GM12878 (cell line): ENCODE data around the gene TMEM114. TPM values are rescaled to one million over a fixed set of nuclear protein-coding genes. Genes with fewer than 3 reads are reported as not detected.

Experiments used
- ATAC-seq: fragments of 200-7000 bp; cut with Tn5 transposase; 3 replicates; pipeline ENCODE4 v1.9.1; 2020; ENCODE audit warnings: mild to moderate bottlenecking, moderate library complexity
- BruUV-seq: library from RNA; stranded (reverse); fragments of 400-500 nt; replicated peaks from 2 replicates; lab custom pipeline; 2021; lab: Mats Ljungman, UMichigan
- CTCF ChIA-PET: fragments of 300-600 bp; sonication (Branson Sonifier 250); formaldehyde crosslinking; extraction: SDS; loops from one replicate; lab custom pipeline; 2021; ENCODE audit warnings: inconsistent platforms; lab: Yijun Ruan, JAX
- POLR2A ChIA-PET: fragments of 350-600 bp; formaldehyde crosslinking; extraction: SDS; loops from one replicate; lab custom pipeline; 2021; ENCODE audit warnings: inconsistent platforms; lab: Charles Lee
- RAD21 ChIA-PET: fragments of 300-600 bp; sonication (Branson Sonifier 250); formaldehyde crosslinking; loops from one replicate; lab custom pipeline; 2023; ENCODE audit warnings: antibody characterized with exemption; ENCODE audit not compliant: unreplicated experiment; lab: Charles Lee
- SMC1A ChIA-PET: fragments of 300-600 bp; sonication (Branson Sonifier 250); formaldehyde crosslinking; loops from one replicate; lab custom pipeline; 2023; ENCODE audit not compliant: unreplicated experiment, uncharacterized antibody; lab: Charles Lee
- DNase-seq: peaks from one replicate; pipeline ENCODE4 v3.0.0-alpha.2; 2011; ENCODE audit warnings: low read depth, low spot score
- FAIRE-seq: peaks from 3 replicates; lab custom pipeline; 2011; peaks lifted over from hg19 to GRCh38; lab: Jason Lieb, UNC
- H2AFZ ChIP-seq: 2 replicates; pipeline ENCODE4 v1.6.0; 2011; ENCODE audit warnings: low read depth, low read length, control low read depth; ENCODE audit not compliant: control insufficient read depth
- H3K27ac ChIP-seq: 2 replicates; pipeline ENCODE4 v1.5.1; 2011; ENCODE audit warnings: control low read depth; ENCODE audit not compliant: control insufficient read depth, insufficient read depth
- H3K27me3 ChIP-seq, 2 experiments: replicated peaks in 1 of 2; 2 replicates each; pipeline versions ENCODE4 v1.6.0 to v1.6.1; 2011; ENCODE audit warnings: low read length in 1 of 2; ENCODE audit not compliant: control insufficient read depth in 2 of 2, insufficient read depth in 2 of 2
- H3K36me3 ChIP-seq, 2 experiments: 2 replicates each; pipeline ENCODE4 v1.5.1; 2011; ENCODE audit warnings: low read length in 1 of 2; ENCODE audit not compliant: control insufficient read depth in 2 of 2, insufficient read depth in 2 of 2
- H3K4me1 ChIP-seq: 2 replicates; pipeline ENCODE4 v1.6.1; 2011; ENCODE audit warnings: mild to moderate bottlenecking, low read length, moderate library complexity, mixed read lengths; ENCODE audit not compliant: control insufficient read depth, insufficient read depth
- H3K4me2 ChIP-seq: 2 replicates; pipeline ENCODE4 v1.6.0; 2011; ENCODE audit warnings: control low read depth; ENCODE audit not compliant: control insufficient read depth, insufficient read depth
- H3K4me3 ChIP-seq: fragments of 200-600 bp; sonication (generic); 2 replicates; pipeline ENCODE4 v1.5.1; 2016
- H3K79me2 ChIP-seq: 2 replicates; pipeline ENCODE4 v1.6.0; 2011; ENCODE audit warnings: low read length; ENCODE audit not compliant: control insufficient read depth, insufficient read depth
- H3K9ac ChIP-seq: 2 replicates; pipeline ENCODE4 v1.8.0; 2011; ENCODE audit warnings: low read length, control low read depth, mixed read lengths; ENCODE audit not compliant: control insufficient read depth, insufficient read depth
- H3K9me3 ChIP-seq: replicated peaks from 3 replicates; pipeline ENCODE4 v1.5.1; 2011; ENCODE audit warnings: mild to moderate bottlenecking, low read length; ENCODE audit not compliant: control insufficient read depth, insufficient read depth
- H4K20me1 ChIP-seq: 2 replicates; pipeline ENCODE4 v1.6.0; 2011; ENCODE audit not compliant: control insufficient read depth, insufficient read depth
- CBFB ChIP-seq: IDR thresholded peaks from 2 replicates; pipeline ENCODE4 v1.6.1; 2016; ENCODE audit warnings: antibody characterized with exemption, low read depth
- CBX5 ChIP-seq: sonication (generic); IDR thresholded peaks from 2 replicates; pipeline ENCODE4 v1.6.1; 2016; ENCODE audit warnings: low read depth, moderate library complexity, mild to moderate bottlenecking, inconsistent platforms
- ESRRA ChIP-seq: IDR thresholded peaks from 2 replicates; pipeline ENCODE4 v1.6.1; 2012; ENCODE audit warnings: mild to moderate bottlenecking, low read length, improper control_type of control experiment
- HCFC1 ChIP-seq: fragments of 150-350 bp; IDR thresholded peaks from 2 replicates; pipeline ENCODE4 v1.6.1; 2014; ENCODE audit warnings: low read length
- HDAC6 ChIP-seq: fragments of 200-600 bp; sonication (generic); IDR thresholded peaks from one replicate; pipeline ENCODE4 v1.8.0; 2017; ENCODE audit warnings: antibody characterized with exemption; ENCODE audit not compliant: unreplicated experiment
- IKZF1 ChIP-seq: fragments of 450-650 bp; conservative IDR thresholded peaks from 2 replicates; pipeline ENCODE4 v1.6.1; 2017; ENCODE audit warnings: antibody characterized with exemption, mild to moderate bottlenecking
- IRF4 ChIP-seq: IDR thresholded peaks from 2 replicates; pipeline ENCODE4 v1.6.1; 2011; ENCODE audit warnings: low read depth, low read length
- KDM1A ChIP-seq: fragments of 200-600 bp; sonication (generic); IDR thresholded peaks from 2 replicates; pipeline ENCODE4 v1.6.1; 2016; ENCODE audit warnings: borderline replicate concordance
- NFIC ChIP-seq: IDR thresholded peaks from 2 replicates; pipeline ENCODE4 v1.6.1; 2012; ENCODE audit warnings: low read depth, mild to moderate bottlenecking, inconsistent platforms, low read length, moderate library complexity
- RAD21 ChIP-seq: IDR thresholded peaks from 2 replicates; pipeline ENCODE4 v1.6.1; 2011; ENCODE audit warnings: mild to moderate bottlenecking, low read depth, low read length, moderate library complexity; ENCODE audit not compliant: insufficient read depth
- RAD51 ChIP-seq: fragments of 450-650 bp; IDR thresholded peaks from 2 replicates; pipeline ENCODE4 v1.6.1; 2016; ENCODE audit warnings: moderate library complexity, mild to moderate bottlenecking, inconsistent platforms
- RELA ChIP-seq: fragments of 450-650 bp; IDR thresholded peaks from 2 replicates; pipeline ENCODE4 v1.8.0; 2014; ENCODE audit warnings: borderline replicate concordance; ENCODE audit not compliant: partially characterized antibody
- SMARCA5 ChIP-seq: fragments of 450-650 bp; IDR thresholded peaks from 2 replicates; pipeline ENCODE4 v1.6.1; 2017; ENCODE audit warnings: mild to moderate bottlenecking
- SRF ChIP-seq, 2 experiments: IDR thresholded peaks; 2 replicates each; pipeline ENCODE4 v1.6.1; 2011; ENCODE audit warnings: low read depth in 2 of 2, low read length in 2 of 2, mild to moderate bottlenecking in 1 of 2, moderate library complexity in 1 of 2
- STAT1 ChIP-seq: fragments of 450-650 bp; conservative IDR thresholded peaks from 2 replicates; pipeline ENCODE4 v1.6.1; 2014; ENCODE audit warnings: antibody characterized with exemption, mild to moderate bottlenecking
- TAF1 ChIP-seq: IDR thresholded peaks from 2 replicates; pipeline ENCODE4 v1.6.1; 2011; ENCODE audit warnings: mild to moderate bottlenecking, low read depth, low read length, borderline replicate concordance
- WRNIP1 ChIP-seq: IDR thresholded peaks from 2 replicates; pipeline ENCODE4 v1.6.1; 2011; ENCODE audit warnings: low read depth, low read length, improper control_type of control experiment, borderline replicate concordance
- YY1 ChIP-seq: IDR thresholded peaks from 2 replicates; pipeline ENCODE4 v1.6.1; 2011; ENCODE audit warnings: low read depth, mild to moderate bottlenecking, low read length
- WGBS: methylation state at CpG from one replicate; pipeline ENCODE4 v1.1.6; 2016; ENCODE audit warnings: low lambda C conversion rate; ENCODE audit not compliant: insufficient replicate concordance, insufficient coverage; ENCODE audit errors: missing lambda C conversion rate; 5-methylcytosine and 5-hydroxymethylcytosine counted together
- in situ Hi-C: fragments of 300-500 bp; cut with MboI; formaldehyde crosslinking; loops from 9 replicates; pipeline ENCODE4 v1.14.3; 2018; ENCODE audit warnings: mixed read lengths
- intact Hi-C: fragments of 100-400 bp; cut with micrococcal nuclease; formaldehyde crosslinking; loops from one replicate; pipeline ENCODE4 v1.14.2; 2022; ENCODE audit not compliant: unreplicated experiment
- polyA plus RNA-seq, 11 experiments: library from polyadenylated mRNA; depleted of rRNA in 4 of 11; unstranded in 6 of 11; stranded (reverse) in 5 of 11; fragments of >200 nt; fragmentation: Nextera tagmentation in 4 of 11; fragmentation: Illumina TruSeq in 1 of 11; extraction: Ambion mirVana in 4 of 11; extraction: Trizol in 1 of 11; gene quantifications; 1 replicate in 1 of 11; 2 replicates in 10 of 11; pipeline versions ENCODE4 v1.2.1 to v1.2.3, GENCODE V29; 2011 to 2016; ENCODE audit warnings: inconsistent platforms in 2 of 11, missing spikeins in 2 of 11, low read depth in 1 of 11
- total RNA-seq, 4 experiments: library from RNA; depleted of rRNA in 3 of 4; stranded (reverse); fragments of >200 nt in 3 of 4; fragmentation: Illumina TruSeq in 1 of 4; extraction: Trizol in 1 of 4; gene quantifications; 2 replicates each; pipeline versions ENCODE4 v1.2.1 to v1.2.3, GENCODE V29; 2013 to 2021
- TF ChIP-seq, protein P1 (sequence below), 3 experiments: IDR thresholded peaks in 2 of 3; conservative IDR thresholded peaks in 1 of 3; 2 replicates each; pipeline ENCODE4 v1.5.1; 2011; ENCODE audit warnings: low read depth in 3 of 3, low read length in 3 of 3, mild to moderate bottlenecking in 3 of 3, control low read depth in 2 of 3, moderate library complexity in 2 of 3, inconsistent platforms in 1 of 3, mixed read lengths in 1 of 3; ENCODE audit not compliant: control insufficient read depth in 2 of 3, insufficient read depth in 1 of 3; ENCODE audit errors: extremely low read depth in 1 of 3
- TF ChIP-seq, protein P2 (sequence below): IDR thresholded peaks from 2 replicates; pipeline ENCODE4 v1.6.1; 2011; ENCODE audit warnings: low read depth, mild to moderate bottlenecking, low read length, moderate library complexity, borderline replicate concordance; ENCODE audit errors: extremely low read depth

The TMEM114 gene
- total and polyA plus RNA-seq, 10 of the 15 experiments (the other 5 are each of a cell fraction or from before 2014, with no cell fraction given), result not detected

DNA sequence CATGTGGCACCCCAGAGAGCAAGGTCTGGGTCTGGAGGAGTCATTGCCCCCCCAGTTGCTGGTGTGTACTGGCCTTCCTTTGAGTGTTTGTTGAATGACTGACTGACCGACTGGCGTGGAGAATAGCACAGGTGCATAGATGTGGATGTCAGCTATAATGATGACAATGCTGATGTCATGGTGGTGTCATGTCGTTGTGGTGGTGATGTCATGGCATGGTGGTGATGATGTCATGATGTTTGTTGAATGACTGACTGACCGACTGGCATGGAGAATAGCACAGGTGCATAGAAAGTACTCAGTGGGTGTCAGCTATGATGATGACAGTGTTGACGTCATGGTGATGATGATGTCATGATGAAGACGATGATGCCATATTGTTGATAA, 22.1 kb downstream of the TMEM114 start (continued):
- TF ChIP-seq, protein P1, sequence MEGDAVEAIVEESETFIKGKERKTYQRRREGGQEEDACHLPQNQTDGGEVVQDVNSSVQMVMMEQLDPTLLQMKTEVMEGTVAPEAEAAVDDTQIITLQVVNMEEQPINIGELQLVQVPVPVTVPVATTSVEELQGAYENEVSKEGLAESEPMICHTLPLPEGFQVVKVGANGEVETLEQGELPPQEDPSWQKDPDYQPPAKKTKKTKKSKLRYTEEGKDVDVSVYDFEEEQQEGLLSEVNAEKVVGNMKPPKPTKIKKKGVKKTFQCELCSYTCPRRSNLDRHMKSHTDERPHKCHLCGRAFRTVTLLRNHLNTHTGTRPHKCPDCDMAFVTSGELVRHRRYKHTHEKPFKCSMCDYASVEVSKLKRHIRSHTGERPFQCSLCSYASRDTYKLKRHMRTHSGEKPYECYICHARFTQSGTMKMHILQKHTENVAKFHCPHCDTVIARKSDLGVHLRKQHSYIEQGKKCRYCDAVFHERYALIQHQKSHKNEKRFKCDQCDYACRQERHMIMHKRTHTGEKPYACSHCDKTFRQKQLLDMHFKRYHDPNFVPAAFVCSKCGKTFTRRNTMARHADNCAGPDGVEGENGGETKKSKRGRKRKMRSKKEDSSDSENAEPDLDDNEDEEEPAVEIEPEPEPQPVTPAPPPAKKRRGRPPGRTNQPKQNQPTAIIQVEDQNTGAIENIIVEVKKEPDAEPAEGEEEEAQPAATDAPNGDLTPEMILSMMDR (IDR thresholded peaks at IDR 0.05 in 2 of 3, conservative IDR thresholded peaks at IDR 0.05 in 1 of 3; ENCODE audit: control insufficient read depth in 2 of 3, extremely low read depth in 1 of 3, insufficient read depth in 1 of 3, low read depth in 3 of 3, low read length in 3 of 3), result no peak
- TF ChIP-seq KDM1A, result no peak

DNA sequence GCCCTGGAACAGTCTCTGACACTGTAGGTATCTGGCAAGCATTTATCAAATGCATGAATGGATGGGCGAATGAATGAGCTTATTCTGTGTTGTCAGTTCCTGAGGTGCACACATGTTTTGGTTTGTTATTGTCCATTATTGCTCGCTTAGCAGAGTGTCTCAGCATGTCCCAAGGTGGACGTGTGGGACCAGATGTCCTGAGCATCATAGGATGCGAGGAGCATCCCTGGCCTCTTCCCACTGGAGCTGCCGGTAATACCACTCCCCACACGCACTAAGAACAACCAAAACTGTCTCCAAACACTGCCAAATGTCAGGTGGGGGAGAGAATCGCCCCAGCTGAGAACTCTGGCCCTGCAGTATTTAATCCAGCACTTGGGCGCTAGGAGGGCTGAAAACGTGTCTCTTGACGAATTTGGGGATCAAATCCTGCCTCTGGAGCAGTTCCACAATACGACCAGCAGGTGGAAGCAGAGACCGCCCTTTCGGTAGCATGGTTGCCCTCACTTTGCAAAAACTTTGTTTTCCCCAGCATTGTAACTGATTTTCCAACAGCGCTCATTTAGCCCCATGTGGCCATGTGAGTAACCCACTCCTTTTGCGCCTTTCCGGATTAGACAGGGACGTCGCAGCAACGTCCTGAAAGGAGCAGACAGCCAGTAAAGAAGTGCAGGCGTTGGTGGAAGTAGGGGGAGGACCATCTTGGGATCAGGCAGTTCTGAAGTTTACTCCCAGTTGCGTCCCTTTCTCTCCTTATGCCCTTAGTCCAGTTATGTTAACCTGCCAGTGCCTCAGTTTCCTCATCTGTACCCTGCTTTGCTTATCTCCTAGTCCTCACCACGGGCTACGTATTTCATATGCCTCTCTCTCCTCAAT, 22.7 kb downstream of the TMEM114 start:
- DNase-seq, result peak; percentile 66
- Histone ChIP-seq H3K27me3 (no peaks in the 10 kb centered on the region; a peak in 1 of 4 replicates), H2AFZ (peak overlapping the region; percentile 54), H3K27ac (no peak overlapping the region), H3K9ac (no peak overlapping the region), H3K4me2 (peak overlapping the region; percentile 47), H3K9me3 (no peaks in the 10 kb centered on the region), H4K20me1 (no peaks in the 10 kb centered on the region), H3K79me2 (no peaks in the 10 kb centered on the region), H3K4me1 (no peaks in the 10 kb centered on the region), H3K4me3 (no peak overlapping the region), H3K36me3 (no peaks in the 10 kb centered on the region)
- ChIA-PET RAD21 (interaction anchor here (0.6 to 1.4 kb wide), 9 partner anchors 14 to 1798 kb away, joined by 3 to 7 read pairs (median 3); partner anchors contain the start of gene CARHSP1), POLR2A (interaction anchor here (0.5 kb wide), 1 partner anchor 233 kb away, joined by 3 read pairs; no protein-coding TSS in a partner anchor), SMC1A (interaction anchor here (0.6 to 1.8 kb wide), 9 partner anchors 9 to 569 kb away, joined by 3 to 4 read pairs (median 3); no protein-coding TSS in a partner anchor), CTCF (interaction anchor here (0.6 to 4.4 kb wide), 16 partner anchors 12 to 1947 kb away, joined by 3 to 29 read pairs (median 4); partner anchors contain the start of gene LITAFD)
- no TSS peak for BruUV-seq
- in situ Hi-C loops (loop anchor here (5.0 kb wide), 3 partner anchors 225 to 565 kb away; partner anchors contain the start of gene LITAFD), intact Hi-C loops (loop anchor here (1.0 kb wide), 4 partner anchors 88 to 568 kb away; no protein-coding TSS in a partner anchor)
- peak; percentile 96 for ATAC-seq
- 17% methylated on average over 23 of the region's 23 CpGs for WGBS
- FAIRE-seq, result peak; percentile 99
- TF ChIP-seq TAF1, result no peak
- TF ChIP-seq, protein P2, sequence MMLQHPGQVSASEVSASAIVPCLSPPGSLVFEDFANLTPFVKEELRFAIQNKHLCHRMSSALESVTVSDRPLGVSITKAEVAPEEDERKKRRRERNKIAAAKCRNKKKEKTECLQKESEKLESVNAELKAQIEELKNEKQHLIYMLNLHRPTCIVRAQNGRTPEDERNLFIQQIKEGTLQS, result no peak
- 0 out of 2 replicates have a peak, but pooled peaks have one; percentile 26 for TF ChIP-seq WRNIP1
- TF ChIP-seq SRF (IDR thresholded peaks at IDR 0.05; ENCODE audit: low read depth in 2 of 2, low read length in 2 of 2), result peak in 1 of 2 experiments; percentile 75; a peak in 2 of 4 replicates
- no peak for TF ChIP-seq ESRRA
- 0 out of 2 replicates have a peak, but pooled peaks have one; percentile 38 for TF ChIP-seq IRF4
- TF ChIP-seq IKZF1, result peak; percentile 45; the same call in 1 of the 2 replicates
- TF ChIP-seq HCFC1, result peak; percentile 34; the same call in 1 of the 2 replicates
- peak; percentile 82; the same call in 1 of the 2 replicates for TF ChIP-seq CBX5
- TF ChIP-seq CBFB, result no peak
- TF ChIP-seq RELA, result peak; percentile 73
- no peak for TF ChIP-seq NFIC
- no peak for TF ChIP-seq HDAC6
- peak; percentile 86 for TF ChIP-seq YY1
- 0 out of 2 replicates have a peak, but pooled peaks have one; percentile 38 for TF ChIP-seq STAT1
- TF ChIP-seq SMARCA5, result peak; percentile 65; the same call in 1 of the 2 replicates
- TF ChIP-seq RAD21, result peak; percentile 96
- no peak for TF ChIP-seq RAD51
